ENCODE measurements around the gene PIK3R6. TPM values are rescaled to one million over a fixed set of nuclear protein-coding genes. Genes with fewer than 3 reads are reported as not detected.

The PIK3R6 gene
- total RNA-seq, 1 donor from 2014 or later, result not detected

GRCh38 chr17:8803531-8804420 is 63.7 kb downstream of the PIK3R6 start:
- Mint-ChIP-seq H3K4me3 (ENCODE audit: unreplicated experiment) (no peak overlapping the region), H3K9me3 (ENCODE audit: unreplicated experiment) (no peaks in the 10 kb centered on the region), H3K27ac (ENCODE audit: unreplicated experiment) (no peak overlapping the region), H3K27me3 (ENCODE audit: unreplicated experiment) (peaks cover 15% of the 10 kb centered on the region), H3K36me3 (ENCODE audit: unreplicated experiment) (no peaks in the 10 kb centered on the region), H3K4me1 (ENCODE audit: unreplicated experiment) (peaks cover 9% of the 10 kb centered on the region)
- DNase-seq (ENCODE audit: extremely low spot score, unreplicated experiment), result peak; percentile 75
- TF ChIP-seq CTCF (IDR thresholded peaks at IDR 0.05), result no peak

GRCh38 chr17:8801135-8801840 is 66.2 kb downstream of the PIK3R6 start:
- Mint-ChIP-seq H3K27me3 (ENCODE audit: unreplicated experiment) (peaks cover 2% of the 10 kb centered on the region), H3K9me3 (ENCODE audit: unreplicated experiment) (no peaks in the 10 kb centered on the region), H3K36me3 (ENCODE audit: unreplicated experiment) (no peaks in the 10 kb centered on the region), H3K4me3 (ENCODE audit: unreplicated experiment) (no peak overlapping the region), H3K4me1 (ENCODE audit: unreplicated experiment) (peaks cover 11% of the 10 kb centered on the region), H3K27ac (ENCODE audit: unreplicated experiment) (no peak overlapping the region)
- TF ChIP-seq CTCF (IDR thresholded peaks at IDR 0.05), result no peak
- peak; percentile 73 for DNase-seq (ENCODE audit: extremely low spot score, unreplicated experiment)

- Mint-ChIP-seq H3K27me3 (ENCODE audit: unreplicated experiment) (peaks cover 2% of the 10 kb centered on the region), H3K4me1 (ENCODE audit: unreplicated experiment) (peaks cover 11% of the 10 kb centered on the region), H3K27ac (ENCODE audit: unreplicated experiment) (no peak overlapping the region), H3K4me3 (ENCODE audit: unreplicated experiment) (no peak overlapping the region), H3K9me3 (ENCODE audit: unreplicated experiment) (no peaks in the 10 kb centered on the region), H3K36me3 (ENCODE audit: unreplicated experiment) (no peaks in the 10 kb centered on the region)
- no peak for TF ChIP-seq CTCF (IDR thresholded peaks at IDR 0.05)
- peak; percentile 36 for DNase-seq (ENCODE audit: extremely low spot score, unreplicated experiment)
Measured at GRCh38 chr17:8800656-8801055, 66.8 kb downstream of the PIK3R6 start.

GRCh38 chr17:8799570-8800212 is 67.8 kb downstream of the PIK3R6 start:
- no peak overlapping the region for H3K4me3 Mint-ChIP-seq (ENCODE audit: unreplicated experiment)
- H3K27me3 Mint-ChIP-seq (ENCODE audit: unreplicated experiment), result peaks cover 2% of the 10 kb centered on the region
- H3K36me3 Mint-ChIP-seq (ENCODE audit: unreplicated experiment), result no peaks in the 10 kb centered on the region
- TF ChIP-seq CTCF (IDR thresholded peaks at IDR 0.05), result no peak
- peaks cover 11% of the 10 kb centered on the region for H3K4me1 Mint-ChIP-seq (ENCODE audit: unreplicated experiment)
- no peaks in the 10 kb centered on the region for H3K9me3 Mint-ChIP-seq (ENCODE audit: unreplicated experiment)
- H3K27ac Mint-ChIP-seq (ENCODE audit: unreplicated experiment), result no peak overlapping the region
- DNase-seq (ENCODE audit: extremely low spot score, unreplicated experiment), result peak; percentile 63

Data from osteocyte (in vitro differentiated cells).